ENCODE data around the gene UPP1. TPM values are rescaled to one million over a fixed set of nuclear protein-coding genes. Genes with fewer than 3 reads are reported as not detected.
"Not testable (repeated sequence)": the region's sequence is repeated elsewhere in the genome, so short reads cannot be mapped to it uniquely, and the experiment has no call there.

Gene UPP1
- total and polyA plus RNA-seq, 10 donors: 22.2 to 80.0 (median 54.5) TPM

- intact Hi-C loops (cut with DNase I; ENCODE audit: low total_unique reads): no loop called here
- WGBS, 5 donors: 92 to 99% (median 96%) methylated on average over 5 of the region's 5 CpGs
- no peaks in the 10 kb centered on the region for H3K27me3 ChIP-seq (replicated peaks in 1 of 7)
- no peaks in the 10 kb centered on the region for H3K4me1 ChIP-seq
- H3K4me3 ChIP-seq: no peak overlapping the region
- no peak for TF ChIP-seq POLR2AphosphoS5 (IDR thresholded peaks at IDR 0.05)
- no peak for TF ChIP-seq CTCF (IDR thresholded peaks at IDR 0.05 in 8 of 11, conservative IDR thresholded peaks at IDR 0.05 in 3 of 11)
- no peak for TF ChIP-seq POLR2A (IDR thresholded peaks at IDR 0.05)
- no peak for DNase-seq
- no peaks in the 10 kb centered on the region for H3K9me3 ChIP-seq
- H3K27ac ChIP-seq: no peak overlapping the region
- H3K36me3 ChIP-seq: no peaks in the 10 kb centered on the region
Measured at GRCh38 chr7:48116043-48116442, 27.0 kb downstream of the UPP1 start.

GRCh38 chr7:48118041-48118440 lies 29.0 kb downstream of the UPP1 start:
- Histone ChIP-seq H3K4me3 (no peak overlapping the region), H3K4me1 (no peaks in the 10 kb centered on the region), H3K27me3 (replicated peaks in 1 of 7) (no peaks in the 10 kb centered on the region), H3K36me3 (no peaks in the 10 kb centered on the region), H3K27ac (no peak overlapping the region), H3K9me3 (no peaks in the 10 kb centered on the region)
- intact Hi-C loops (cut with DNase I; ENCODE audit: low total_unique reads): no loop called here
- 58 to 88% (median 68%) methylated on average over 10 of the region's 10 CpGs for WGBS, 5 donors
- TF ChIP-seq POLR2A (IDR thresholded peaks at IDR 0.05) (no peak), CTCF (IDR thresholded peaks at IDR 0.05 in 8 of 11, conservative IDR thresholded peaks at IDR 0.05 in 3 of 11) (no peak), POLR2AphosphoS5 (IDR thresholded peaks at IDR 0.05) (peak in 1 of 3 donors; percentile 23)
- no peak for DNase-seq

GRCh38 chr7:48120536-48120935 lies 31.5 kb downstream of the UPP1 start:
- not testable (repeated sequence) for H3K36me3 ChIP-seq

GRCh38 chr7:48126037-48126436 lies 37.0 kb downstream of the UPP1 start:
- no peak overlapping the region for H3K4me3 ChIP-seq
- 87 to 100% (median 92%) methylated on average over 2 of the region's 2 CpGs for WGBS, 5 donors
- no peak for TF ChIP-seq CTCF (IDR thresholded peaks at IDR 0.05 in 8 of 11, conservative IDR thresholded peaks at IDR 0.05 in 3 of 11)
- TF ChIP-seq POLR2A (IDR thresholded peaks at IDR 0.05): no peak
- TF ChIP-seq POLR2AphosphoS5 (IDR thresholded peaks at IDR 0.05): no peak
- H3K27ac ChIP-seq: no peak overlapping the region
- H3K9me3 ChIP-seq: peaks cover 0 to 22% (median 10%) of the 10 kb centered on the region in 8 donors
- no peak for DNase-seq
- intact Hi-C loops (cut with DNase I; ENCODE audit: low total_unique reads): no loop called here
- no peaks in the 10 kb centered on the region for H3K36me3 ChIP-seq
- no peaks in the 10 kb centered on the region for H3K4me1 ChIP-seq
- no peaks in the 10 kb centered on the region for H3K27me3 ChIP-seq (replicated peaks in 1 of 7)

More at GRCh38 chr7:48120536-48120935, 31.5 kb downstream of the UPP1 start:
- DNase-seq; H3K27me3 ChIP-seq (replicated peaks in 1 of 7); H3K9me3 ChIP-seq; H3K4me1 ChIP-seq; H3K27ac ChIP-seq; H3K4me3 ChIP-seq; intact Hi-C loops (cut with DNase I; ENCODE audit: low total_unique reads): not testable (repeated sequence)
- WGBS, 5 donors: 85 to 97% (median 89%) methylated on average over 6 of the region's 6 CpGs

- DNase-seq: no peak
- no peaks in the 10 kb centered on the region for H3K36me3 ChIP-seq
- H3K27me3 ChIP-seq (replicated peaks in 1 of 7): no peaks in the 10 kb centered on the region
- peaks cover 0 to 16% (median 6%) of the 10 kb centered on the region in 8 donors for H3K9me3 ChIP-seq
- intact Hi-C loops (cut with DNase I; ENCODE audit: low total_unique reads): no loop called here
- H3K27ac ChIP-seq: no peak overlapping the region
- H3K4me3 ChIP-seq: no peak overlapping the region
- no peaks in the 10 kb centered on the region for H3K4me1 ChIP-seq
- TF ChIP-seq POLR2A (IDR thresholded peaks at IDR 0.05): no peak
- TF ChIP-seq CTCF (IDR thresholded peaks at IDR 0.05 in 8 of 11, conservative IDR thresholded peaks at IDR 0.05 in 3 of 11): no peak
- TF ChIP-seq POLR2AphosphoS5 (IDR thresholded peaks at IDR 0.05): no peak
Measured at GRCh38 chr7:48130658-48131108, 41.6 kb downstream of the UPP1 start.
